Measurements from ENCODE around the gene FSIP2.

FSIP2 gene

GRCh38 chr2:185738679-185739472 lies at the start of gene FSIP2:
FSIP2 (plus strand) TSS chr2:185738804; CDS start chr2:185738895, 91 bp downstream.
- FAIRE-seq = no peak

DNA sequence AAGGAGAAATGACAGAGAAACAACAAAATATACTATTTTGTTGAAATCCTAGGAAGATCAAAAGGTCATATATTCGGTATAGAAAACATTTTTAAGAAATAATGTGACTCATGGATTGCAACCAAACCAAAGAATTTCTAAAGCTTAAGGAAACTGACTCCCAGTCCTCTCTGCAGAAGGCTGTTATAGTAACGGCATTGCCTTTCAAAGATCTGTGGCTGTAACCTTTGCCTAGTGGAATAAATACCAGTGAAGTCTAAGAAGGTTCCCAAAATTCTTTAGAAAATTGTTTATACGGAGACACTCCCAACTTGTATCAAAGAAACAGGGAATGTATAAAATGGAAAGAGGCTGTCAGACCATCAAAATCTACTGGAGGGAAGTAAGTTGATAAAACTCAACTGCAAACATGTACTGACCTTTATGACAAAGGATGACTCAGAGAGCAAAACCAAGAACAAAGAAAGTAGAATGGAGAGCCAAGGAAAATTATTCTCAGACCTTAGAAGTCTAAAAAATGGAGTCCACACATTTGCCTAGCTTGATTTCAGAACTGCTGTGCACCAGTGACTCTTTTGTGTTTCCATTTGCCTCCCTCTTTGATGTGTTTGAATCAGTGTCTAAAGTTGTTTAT lies 48.6 kb upstream of the FSIP2 start:
- no peak for FAIRE-seq

GRCh38 chr2:185695711-185696235 lies 42.8 kb upstream of the FSIP2 start:
- FAIRE-seq = no peak

GRCh38 chr2:185700883-185701282 lies 37.7 kb upstream of the FSIP2 start:
- FAIRE-seq = no peak

DNA sequence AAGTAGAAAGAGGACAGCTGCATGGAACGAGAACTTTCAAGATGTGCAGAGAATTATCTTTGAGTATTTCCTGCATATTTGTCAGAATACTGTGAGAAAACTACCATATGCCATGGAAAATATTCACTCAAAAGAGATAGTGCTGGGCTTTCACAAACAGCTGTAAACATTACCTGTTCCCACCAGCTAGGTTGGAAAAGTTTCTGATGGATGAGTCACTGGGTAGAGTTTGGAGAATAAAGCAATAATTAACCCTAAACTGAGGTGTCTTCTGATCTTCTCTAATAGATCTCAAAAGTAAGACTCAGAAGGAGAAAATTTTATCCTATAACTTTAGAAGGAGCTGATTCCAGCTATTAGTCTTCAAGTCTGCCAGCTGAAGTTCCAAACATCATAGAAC lies 3.9 kb upstream of the FSIP2 start:
- no peak for FAIRE-seq

- no peak for FAIRE-seq
These were observed 2.4 kb upstream of the FSIP2 start for GRCh38 chr2:185736210-185736609.

DNA sequence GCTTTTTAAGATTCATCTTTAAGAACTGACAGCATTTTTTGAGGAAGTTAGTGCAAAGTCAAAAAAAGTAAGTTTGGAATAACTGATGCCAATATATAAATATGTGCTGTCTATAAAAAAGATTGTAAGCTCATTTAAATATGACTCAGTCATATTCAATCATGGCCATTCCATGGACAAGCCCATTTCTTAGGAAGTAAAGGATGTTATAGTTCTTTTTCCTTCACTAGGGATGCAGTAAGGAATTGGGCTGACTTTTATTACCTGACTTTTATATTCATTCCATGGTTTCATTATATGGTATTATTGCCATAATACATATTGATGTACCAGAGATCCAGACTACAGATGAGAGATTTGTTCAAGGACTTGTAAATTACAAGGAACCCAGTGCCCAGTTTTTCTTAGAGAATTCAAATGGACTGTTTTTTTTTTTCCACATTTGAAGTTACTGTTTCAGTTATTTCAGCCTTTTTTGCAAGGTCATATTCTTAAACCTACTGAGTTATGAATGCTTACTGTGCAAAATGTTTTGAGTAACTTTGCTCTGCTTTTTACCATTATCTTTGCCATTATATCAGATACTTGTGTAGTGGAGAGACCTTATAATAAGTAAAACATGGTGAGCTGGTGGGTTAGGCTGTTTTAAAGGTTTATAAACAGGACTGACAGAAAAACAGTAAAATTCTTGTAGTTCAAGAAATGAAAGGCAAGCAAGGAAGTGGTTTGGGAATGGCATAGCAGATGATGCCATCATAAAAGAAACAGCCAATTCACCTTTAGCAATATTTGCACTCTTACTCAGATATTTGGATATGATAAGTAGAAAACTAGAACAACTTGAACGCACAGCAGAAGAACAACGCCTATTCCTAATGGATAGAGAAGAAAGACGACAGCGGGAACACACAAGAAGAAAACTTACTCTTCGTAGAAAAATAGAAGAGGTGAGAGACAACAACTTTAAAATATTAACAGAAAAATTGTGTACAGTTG lies 7.6 kb downstream of the FSIP2 start:
- FAIRE-seq = no peak

GRCh38 chr2:185757356-185757755 lies 18.8 kb downstream of the FSIP2 start:
- no peak for FAIRE-seq

DNA sequence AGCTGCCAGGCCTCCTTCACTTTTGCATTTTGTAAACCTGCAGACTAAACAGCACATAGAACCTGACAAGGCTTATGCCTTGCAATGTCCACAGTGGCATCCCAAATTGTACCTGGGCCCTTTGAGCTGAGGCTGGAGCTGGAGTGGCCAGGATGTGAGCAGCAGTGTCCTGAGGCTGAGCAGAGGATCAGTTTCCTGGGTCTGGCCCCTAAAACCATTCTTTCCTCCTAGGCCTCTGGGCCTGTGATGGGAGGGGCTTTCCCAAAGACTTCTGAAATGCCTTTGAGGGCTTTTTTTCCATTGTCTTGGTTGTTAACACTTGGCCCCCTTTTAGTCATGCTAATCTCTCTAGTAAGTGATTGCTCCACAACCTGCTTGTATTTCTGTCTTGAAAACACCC lies 32.8 kb downstream of the FSIP2 start:
- no peak for FAIRE-seq

DNA sequence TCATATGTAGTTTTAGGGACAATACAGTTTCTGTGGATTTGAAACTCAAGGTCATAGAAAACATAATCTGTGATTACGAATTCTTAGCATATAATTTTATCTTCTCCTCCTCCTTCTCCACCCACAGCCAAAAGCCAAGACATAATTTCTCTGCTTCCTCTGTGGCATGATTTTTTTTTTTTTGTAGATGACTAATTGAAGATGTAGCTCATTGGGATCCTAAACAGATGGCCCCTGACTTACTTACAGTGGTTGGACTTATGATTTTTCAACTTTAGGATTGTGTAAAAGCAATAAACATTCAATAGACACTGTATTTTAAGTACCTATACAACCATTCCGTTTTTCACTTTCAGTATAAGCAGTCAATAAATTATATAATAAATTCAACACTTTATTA lies 42.3 kb downstream of the FSIP2 start:
- FAIRE-seq = no peak

- FAIRE-seq = no peak
These were observed 43.7 kb downstream of the FSIP2 start for GRCh38 chr2:185782223-185782769.

DNA sequence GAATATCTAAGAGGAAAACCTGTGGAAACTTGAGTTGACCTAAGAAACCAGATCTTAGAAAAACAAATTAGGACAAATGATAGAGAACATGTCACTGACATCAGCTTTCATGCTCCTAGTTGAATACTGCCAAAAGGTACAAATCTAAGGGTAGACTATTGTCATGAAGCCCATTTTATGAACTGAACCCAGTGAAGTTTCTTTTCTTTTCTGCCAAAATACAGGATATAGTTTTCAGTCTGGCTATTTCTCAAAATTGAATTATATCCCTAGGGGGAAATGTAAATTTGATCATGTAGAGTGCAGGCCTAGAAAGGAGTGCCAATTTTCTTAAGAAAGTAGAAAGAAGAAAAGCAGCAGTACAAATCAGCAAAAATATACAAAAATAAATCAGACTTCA lies 46.6 kb downstream of the FSIP2 start:
- no peak for FAIRE-seq

DNA sequence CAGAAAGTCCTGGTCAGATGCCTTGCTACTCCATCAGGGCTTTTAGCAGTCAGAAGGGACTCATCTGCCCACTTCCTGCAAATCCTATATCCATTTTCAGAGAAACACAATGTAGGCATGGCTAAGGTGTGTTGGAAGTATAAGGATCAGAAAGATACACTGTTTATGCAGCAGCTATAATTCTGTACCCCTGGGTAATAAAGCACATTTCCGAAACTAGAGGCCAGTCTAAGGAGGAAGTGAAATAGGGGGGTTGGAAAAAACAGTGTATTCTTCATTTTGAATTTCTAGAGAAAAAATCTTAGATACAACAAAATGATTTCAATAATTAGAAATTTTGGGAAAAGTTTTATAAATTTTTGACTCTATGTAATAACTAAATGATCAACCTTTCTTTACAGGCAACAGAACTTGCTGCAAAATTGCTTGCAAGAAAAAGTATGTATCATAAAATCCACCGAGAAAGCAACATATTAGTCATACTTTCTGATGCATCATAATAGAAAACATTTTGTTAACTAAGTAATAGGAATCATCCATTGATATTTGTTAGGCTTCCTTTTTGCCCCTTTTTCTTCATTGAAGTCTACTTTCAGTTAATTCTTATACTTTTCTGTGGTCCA lies 47.4 kb downstream of the FSIP2 start:
- no peak for FAIRE-seq

DNA sequence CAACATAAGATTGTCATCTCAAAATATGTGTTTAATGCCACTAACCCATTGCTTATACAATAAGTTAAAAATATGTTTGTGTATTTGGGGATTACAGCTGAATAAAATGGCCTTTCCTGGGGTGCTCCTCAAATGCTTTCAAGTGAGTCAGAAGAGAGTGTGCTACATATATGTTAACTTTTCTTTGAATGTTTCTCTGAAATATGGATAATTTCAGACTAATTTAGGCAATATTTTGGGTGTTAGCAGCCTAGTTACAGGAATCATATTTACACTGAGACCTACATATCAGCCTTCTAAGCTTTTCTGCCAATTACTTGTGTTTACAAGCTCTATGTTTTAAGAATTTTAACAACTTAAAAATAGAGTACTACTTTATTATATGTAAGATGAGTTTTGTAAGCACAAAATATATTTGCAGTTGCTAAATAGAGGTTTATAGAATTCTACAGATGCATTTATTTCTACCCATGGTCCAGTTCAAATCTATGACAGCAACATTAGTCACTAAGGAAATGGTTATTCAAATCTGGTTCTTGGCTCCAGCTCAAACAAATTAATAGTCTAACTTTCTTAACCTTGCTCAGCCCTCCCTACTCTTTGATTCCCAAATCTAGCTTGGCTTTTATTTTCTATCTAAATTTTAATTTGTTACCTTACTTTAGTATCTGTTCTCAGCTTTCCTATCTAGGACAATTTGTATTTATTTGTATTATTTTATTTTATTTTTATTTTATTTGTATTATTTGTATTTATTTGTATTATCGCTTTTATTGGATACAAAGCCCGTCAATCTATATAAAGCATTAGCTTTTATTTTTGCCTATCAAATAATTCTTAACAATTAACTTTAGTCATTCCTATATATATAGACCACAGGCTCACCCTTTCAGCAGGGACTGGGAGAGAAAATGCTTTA lies 48.9 kb downstream of the FSIP2 start:
- peak; percentile 56 for FAIRE-seq

DNA sequence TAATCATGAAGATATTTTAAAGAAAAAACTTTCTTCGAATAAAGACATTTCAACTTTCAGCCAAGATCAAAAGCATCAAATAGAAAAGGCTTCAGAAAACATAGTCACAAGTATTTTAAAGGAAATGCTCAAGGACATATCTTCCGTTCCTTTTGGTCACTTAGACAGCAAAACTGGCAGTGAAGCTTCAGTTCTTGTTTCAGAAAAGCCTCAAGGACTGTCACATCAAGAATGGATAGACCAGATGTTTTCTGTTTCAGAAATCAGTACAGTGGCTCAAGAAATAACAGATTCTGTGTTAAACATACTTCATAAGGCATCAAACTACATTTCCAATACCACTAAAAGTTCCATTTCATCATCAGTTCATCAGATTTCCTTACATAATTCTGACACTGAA lies 51.8 kb downstream of the FSIP2 start:
- no peak for FAIRE-seq

DNA sequence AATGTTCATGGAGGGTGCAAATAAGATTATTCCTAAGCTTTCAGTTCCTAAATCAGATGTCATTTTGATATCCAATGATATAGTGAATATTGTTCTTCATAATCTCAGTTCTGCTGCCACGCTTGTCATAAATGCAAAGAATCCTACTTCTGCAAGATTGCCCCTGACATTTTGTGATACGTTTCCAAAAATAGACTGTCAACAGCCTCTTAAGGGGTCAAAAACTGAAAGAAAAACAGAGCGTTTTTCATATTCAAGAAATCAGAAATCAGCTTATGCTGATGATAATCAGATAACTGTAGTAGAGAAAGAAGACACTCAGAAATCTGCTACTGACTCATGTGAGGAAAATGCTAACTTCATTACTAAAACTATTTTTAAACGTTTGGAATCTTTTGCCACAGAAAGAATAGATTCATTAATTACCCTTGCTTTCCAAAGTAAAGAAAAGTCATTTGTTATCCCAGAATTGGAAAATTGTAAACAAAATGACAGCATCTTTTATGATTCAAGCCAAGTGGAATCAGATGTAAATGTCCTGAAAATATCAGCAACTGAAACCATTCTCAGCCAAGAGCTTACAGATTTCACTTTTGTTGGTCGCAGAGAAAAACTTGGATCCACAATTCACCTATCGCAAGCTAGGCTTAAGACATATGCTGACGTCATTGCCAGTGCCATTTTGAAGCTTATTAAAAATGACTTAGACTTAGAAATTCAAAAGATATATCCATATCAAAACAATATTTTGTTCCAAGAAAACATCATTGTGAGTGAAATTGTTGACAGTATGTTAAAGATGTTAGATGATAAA lies 55.1 kb downstream of the FSIP2 start:
- no peak for FAIRE-seq

DNA sequence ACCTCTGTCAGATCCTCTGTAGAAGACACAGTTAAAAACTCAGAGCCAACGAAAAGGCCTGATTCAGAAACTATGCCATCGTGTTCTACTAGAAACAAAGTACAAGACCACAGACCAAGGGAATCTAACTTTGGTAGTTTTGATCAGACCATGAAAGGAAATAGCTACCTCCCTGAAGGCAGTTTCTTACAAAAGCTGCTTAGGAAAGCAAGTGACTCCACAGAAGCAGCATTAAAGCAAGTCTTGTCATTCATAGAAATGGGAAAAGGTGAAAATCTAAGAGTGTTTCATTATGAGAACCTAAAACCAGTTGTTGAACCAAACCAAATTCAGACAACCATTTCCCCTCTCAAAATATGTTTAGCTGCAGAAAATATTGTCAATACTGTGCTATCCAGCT lies 58.2 kb downstream of the FSIP2 start:
- FAIRE-seq = no peak

DNA sequence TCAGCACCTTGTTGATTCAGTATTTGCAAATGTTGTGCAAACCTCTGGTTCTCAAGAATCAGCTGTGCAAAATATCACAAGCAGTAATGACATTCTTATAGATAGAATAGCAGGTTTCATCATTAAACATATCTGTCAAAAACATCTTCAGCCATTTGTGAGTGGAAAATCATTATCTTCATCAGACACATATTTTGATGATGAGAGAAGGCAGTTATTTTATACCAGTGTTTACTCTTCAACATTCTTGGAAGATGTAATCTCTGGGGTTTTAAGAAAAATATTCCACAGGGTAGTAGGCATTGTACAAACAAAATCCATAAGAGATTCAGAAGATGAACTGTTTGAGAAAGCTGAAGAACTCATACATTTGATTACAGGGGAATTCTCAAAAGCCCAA lies 64.3 kb downstream of the FSIP2 start:
- FAIRE-seq = no peak

GRCh38 chr2:185806783-185807182 lies 68.2 kb downstream of the FSIP2 start:
- no peak for FAIRE-seq

DNA sequence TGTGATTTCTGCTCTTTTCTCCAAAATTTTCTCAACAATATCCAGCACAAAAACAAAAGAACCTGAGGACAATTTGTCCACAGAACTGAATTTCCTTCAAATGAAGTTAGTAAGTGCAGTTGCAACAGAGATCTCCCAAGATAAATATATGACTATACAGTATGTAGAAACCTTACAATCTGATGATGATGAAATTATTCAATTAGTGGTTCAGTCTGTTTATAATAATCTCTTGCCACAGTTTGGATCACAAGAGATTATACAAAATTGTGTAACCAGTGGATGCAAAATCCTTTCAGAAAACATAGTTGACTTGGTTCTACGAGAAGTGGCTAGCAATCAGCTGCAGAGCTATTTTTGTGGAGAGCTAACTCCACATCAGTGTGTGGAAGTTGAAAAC lies 68.7 kb downstream of the FSIP2 start:
- no peak for FAIRE-seq
